Activated naive CD8-positive, alpha-beta T cell treated with anti-CD3 and anti-CD28 coated beads for 36 hours (primary cell): Measurements from ENCODE around the gene C2orf42. TPM values are rescaled to one million over a fixed set of nuclear protein-coding genes. Genes with fewer than 3 reads are reported as not detected.
"Not testable (repeated sequence)": the region's sequence is repeated elsewhere in the genome, so short reads cannot be mapped to it uniquely, and the experiment has no call there.

ENCODE experiments used
- DNase-seq: peaks from one replicate; pipeline ENCODE4 v3.0.0; 2021
- H3K27ac Mint-ChIP-seq: one replicate; pipeline ENCODE4 v1.8.0; 2022; ENCODE audit warnings: mild to moderate bottlenecking, moderate library complexity, mixed read lengths
- H3K27me3 Mint-ChIP-seq: one replicate; pipeline ENCODE4 v1.8.0; 2022; ENCODE audit warnings: mild to moderate bottlenecking, mixed read lengths
- H3K36me3 Mint-ChIP-seq: one replicate; pipeline ENCODE4 v1.8.0; 2021; ENCODE audit warnings: mild to moderate bottlenecking, mixed read lengths
- H3K4me1 Mint-ChIP-seq: one replicate; pipeline ENCODE4 v1.8.0; 2021; ENCODE audit warnings: mixed read lengths
- H3K4me3 Mint-ChIP-seq: one replicate; pipeline ENCODE4 v1.8.0; 2022; ENCODE audit warnings: mild to moderate bottlenecking, moderate library complexity, mixed read lengths
- H3K9me3 Mint-ChIP-seq: one replicate; pipeline ENCODE4 v1.8.0; 2022; ENCODE audit warnings: mixed read lengths
- total RNA-seq, 2 experiments: library from RNA; stranded (reverse); gene quantifications; one replicate each; pipeline ENCODE4 v1.2.3, GENCODE V29; 2021

C2orf42 gene
- 10 to 100 TPM; 16.0 to 17.4 TPM for total RNA-seq

GRCh38 chr2:70190418-70191243 is at the start of gene C2orf42:
Gene C2orf42 (minus strand): TSS chr2:70191019. CDS start chr2:70181985, 9,034 bp downstream.
- Mint-ChIP-seq H3K27ac (peak within 1 kb of the TSS; percentile 97), H3K9me3 (no peaks in the 10 kb centered on the region), H3K4me1 (peaks cover 17% of the 10 kb centered on the region), H3K36me3 (peaks cover 7% of the 10 kb centered on the region), H3K4me3 (peak within 1 kb of the TSS; percentile 88), H3K27me3 (no peaks in the 10 kb centered on the region)
- DNase-seq = peak; percentile 96

- no peak overlapping the region for H3K27ac Mint-ChIP-seq
- H3K4me1 Mint-ChIP-seq = peaks cover 38% of the 10 kb centered on the region
- no peaks in the 10 kb centered on the region for H3K27me3 Mint-ChIP-seq
- H3K36me3 Mint-ChIP-seq = peaks cover 26% of the 10 kb centered on the region
- H3K4me3 Mint-ChIP-seq = no peak overlapping the region
- DNase-seq = no peak
- H3K9me3 Mint-ChIP-seq = peaks cover 3% of the 10 kb centered on the region
Observed at GRCh38 chr2:70240599-70240998, 49.8 kb upstream of the C2orf42 start.

GRCh38 chr2:70233926-70234325 is 43.1 kb upstream of the C2orf42 start:
- Mint-ChIP-seq H3K27me3 (no peaks in the 10 kb centered on the region), H3K27ac (no peak overlapping the region), H3K9me3 (no peaks in the 10 kb centered on the region), H3K4me3 (no peak overlapping the region), H3K4me1 (peaks cover 4% of the 10 kb centered on the region), H3K36me3 (peaks cover 5% of the 10 kb centered on the region)
- DNase-seq = no peak

GRCh38 chr2:70226781-70227180 is 36.0 kb upstream of the C2orf42 start:
- no peaks in the 10 kb centered on the region for H3K27me3 Mint-ChIP-seq
- H3K4me1 Mint-ChIP-seq = peaks cover 9% of the 10 kb centered on the region
- H3K9me3 Mint-ChIP-seq = no peaks in the 10 kb centered on the region
- H3K36me3 Mint-ChIP-seq = peaks cover 15% of the 10 kb centered on the region
- H3K27ac Mint-ChIP-seq = peak overlapping the region; percentile 47
- no peak for DNase-seq
- no peak overlapping the region for H3K4me3 Mint-ChIP-seq

- H3K36me3 Mint-ChIP-seq = peaks cover 33% of the 10 kb centered on the region
Observed at GRCh38 chr2:70223305-70223704, 32.5 kb upstream of the C2orf42 start.

GRCh38 chr2:70214953-70215549 is 24.2 kb upstream of the C2orf42 start:
- no peak for DNase-seq
- Mint-ChIP-seq H3K27me3 (no peaks in the 10 kb centered on the region), H3K9me3 (no peaks in the 10 kb centered on the region), H3K4me3 (no peak overlapping the region), H3K36me3 (peaks cover 16% of the 10 kb centered on the region), H3K4me1 (peaks cover 28% of the 10 kb centered on the region), H3K27ac (peak overlapping the region; percentile 12)

More at GRCh38 chr2:70223305-70223704, 32.5 kb upstream of the C2orf42 start:
- not testable (repeated sequence) for H3K27me3 Mint-ChIP-seq, DNase-seq, H3K9me3 Mint-ChIP-seq, H3K27ac Mint-ChIP-seq, H3K4me3 Mint-ChIP-seq
- peaks cover 16% of the 10 kb centered on the region for H3K4me1 Mint-ChIP-seq

- H3K36me3 Mint-ChIP-seq = peaks cover 15% of the 10 kb centered on the region
- no peaks in the 10 kb centered on the region for H3K9me3 Mint-ChIP-seq
- peak overlapping the region; percentile 12 for H3K27ac Mint-ChIP-seq
- DNase-seq = no peak
- no peaks in the 10 kb centered on the region for H3K27me3 Mint-ChIP-seq
- H3K4me1 Mint-ChIP-seq = peaks cover 30% of the 10 kb centered on the region
- H3K4me3 Mint-ChIP-seq = no peak overlapping the region
Observed at GRCh38 chr2:70214365-70214764, 23.5 kb upstream of the C2orf42 start.

- peaks cover 4% of the 10 kb centered on the region for H3K36me3 Mint-ChIP-seq
- H3K27ac Mint-ChIP-seq = no peak overlapping the region
- H3K4me1 Mint-ChIP-seq = peaks cover 16% of the 10 kb centered on the region
- H3K9me3 Mint-ChIP-seq = no peaks in the 10 kb centered on the region
- no peaks in the 10 kb centered on the region for H3K27me3 Mint-ChIP-seq
- H3K4me3 Mint-ChIP-seq = no peak overlapping the region
- no peak for DNase-seq
Observed at GRCh38 chr2:70212298-70212932, 21.6 kb upstream of the C2orf42 start.

GRCh38 chr2:70211595-70211994 is 20.8 kb upstream of the C2orf42 start:
- peaks cover 16% of the 10 kb centered on the region for H3K4me1 Mint-ChIP-seq
- H3K4me3 Mint-ChIP-seq = no peak overlapping the region
- no peak overlapping the region for H3K27ac Mint-ChIP-seq
- H3K27me3 Mint-ChIP-seq = no peaks in the 10 kb centered on the region
- no peaks in the 10 kb centered on the region for H3K9me3 Mint-ChIP-seq
- peaks cover 4% of the 10 kb centered on the region for H3K36me3 Mint-ChIP-seq
- DNase-seq = no peak

GRCh38 chr2:70204452-70204851 is 13.6 kb upstream of the C2orf42 start:
- Mint-ChIP-seq H3K9me3 (peaks cover 2% of the 10 kb centered on the region), H3K4me1 (no peaks in the 10 kb centered on the region), H3K4me3 (no peak overlapping the region), H3K27ac (no peak overlapping the region), H3K27me3 (no peaks in the 10 kb centered on the region), H3K36me3 (no peaks in the 10 kb centered on the region)
- no peak for DNase-seq

- DNase-seq = no peak
- no peak overlapping the region for H3K4me3 Mint-ChIP-seq
- H3K4me1 Mint-ChIP-seq = no peaks in the 10 kb centered on the region
- H3K36me3 Mint-ChIP-seq = no peaks in the 10 kb centered on the region
- peaks cover 2% of the 10 kb centered on the region for H3K9me3 Mint-ChIP-seq
- no peaks in the 10 kb centered on the region for H3K27me3 Mint-ChIP-seq
- no peak overlapping the region for H3K27ac Mint-ChIP-seq
Observed at GRCh38 chr2:70203086-70203485, 12.3 kb upstream of the C2orf42 start.

- Mint-ChIP-seq H3K27me3 (no peaks in the 10 kb centered on the region), H3K4me1 (no peaks in the 10 kb centered on the region), H3K4me3 (no peak overlapping the region), H3K36me3 (no peaks in the 10 kb centered on the region), H3K9me3 (peaks cover 2% of the 10 kb centered on the region), H3K27ac (no peak overlapping the region)
- no peak for DNase-seq
Observed at GRCh38 chr2:70202236-70202806, 11.5 kb upstream of the C2orf42 start.

GRCh38 chr2:70201831-70202230 is 11.0 kb upstream of the C2orf42 start:
- Mint-ChIP-seq H3K4me3 (no peak overlapping the region), H3K9me3 (peaks cover 2% of the 10 kb centered on the region), H3K36me3 (no peaks in the 10 kb centered on the region), H3K27ac (no peak overlapping the region), H3K27me3 (no peaks in the 10 kb centered on the region), H3K4me1 (no peaks in the 10 kb centered on the region)
- no peak for DNase-seq

GRCh38 chr2:70201225-70201768 is 10.5 kb upstream of the C2orf42 start:
- no peaks in the 10 kb centered on the region for H3K36me3 Mint-ChIP-seq
- no peak overlapping the region for H3K4me3 Mint-ChIP-seq
- DNase-seq = no peak
- H3K4me1 Mint-ChIP-seq = no peaks in the 10 kb centered on the region
- H3K27ac Mint-ChIP-seq = no peak overlapping the region
- H3K9me3 Mint-ChIP-seq = peaks cover 2% of the 10 kb centered on the region
- H3K27me3 Mint-ChIP-seq = no peaks in the 10 kb centered on the region

GRCh38 chr2:70199320-70199864 is 8.6 kb upstream of the C2orf42 start:
- DNase-seq = no peak
- Mint-ChIP-seq H3K27ac (no peak overlapping the region), H3K27me3 (no peaks in the 10 kb centered on the region)

More at GRCh38 chr2:70199320-70199864, 8.6 kb upstream of the C2orf42 start:
- Mint-ChIP-seq H3K36me3 (no peaks in the 10 kb centered on the region), H3K9me3 (peaks cover 2% of the 10 kb centered on the region), H3K4me1 (no peaks in the 10 kb centered on the region), H3K4me3 (no peak overlapping the region)
